Loucy (cell line): ENCODE data around the gene BHMT.

Experiments used
- H2AFZ ChIP-seq: fragments of 200-600 bp; sonication (generic); 2 replicates; pipeline ENCODE4 v1.6.0; 2016; ENCODE audit warnings: antibody characterized with exemption, mild to moderate bottlenecking, low read length, moderate library complexity
- H3F3A ChIP-seq: fragments of 200-600 bp; 2 replicates; pipeline ENCODE4 v1.6.0; 2016; ENCODE audit warnings: antibody characterized with exemption, low read depth, mild to moderate bottlenecking
- H3K27me3 ChIP-seq: fragments of 200-600 bp; sonication (generic); 2 replicates; pipeline ENCODE4 v1.6.1; 2014; ENCODE audit warnings: low read length, mild to moderate bottlenecking; ENCODE audit not compliant: insufficient read depth, poor library complexity, severe bottlenecking
- H3K36me3 ChIP-seq: fragments of 200-600 bp; sonication (generic); 2 replicates; pipeline ENCODE4 v1.6.1; 2016; ENCODE audit warnings: low read length; ENCODE audit not compliant: insufficient read depth
- H3K4me1 ChIP-seq: fragments of 200-600 bp; sonication (generic); 2 replicates; pipeline ENCODE4 v1.5.1; 2014; ENCODE audit warnings: low read length, mild to moderate bottlenecking; ENCODE audit not compliant: insufficient read depth, poor library complexity, severe bottlenecking
- H3K4me2 ChIP-seq: fragments of 200-600 bp; sonication (generic); 2 replicates; pipeline ENCODE4 v1.6.0; 2014; ENCODE audit warnings: antibody characterized with exemption, low read length, low read depth, mild to moderate bottlenecking; ENCODE audit not compliant: poor library complexity, severe bottlenecking
- H3K4me3 ChIP-seq: fragments of 200-600 bp; sonication (generic); 2 replicates; pipeline ENCODE4 v1.5.1; 2014; ENCODE audit warnings: low read length, mild to moderate bottlenecking, mixed read lengths; ENCODE audit not compliant: poor library complexity, severe bottlenecking
- H3K79me2 ChIP-seq: fragments of 200-600 bp; sonication (generic); 2 replicates; pipeline ENCODE4 v1.6.1; 2014; ENCODE audit warnings: low read length; ENCODE audit not compliant: insufficient read depth
- H3K9ac ChIP-seq: fragments of 200-600 bp; sonication (generic); 2 replicates; pipeline ENCODE4 v1.6.0; 2014; ENCODE audit warnings: mild to moderate bottlenecking, low read depth, low read length, moderate library complexity; ENCODE audit not compliant: poor library complexity, severe bottlenecking
- H3K9me2 ChIP-seq: fragments of 200-600 bp; sonication (generic); replicated peaks from 2 replicates; pipeline ENCODE4 v1.6.1; 2016; ENCODE audit warnings: low read depth, low read length, mixed read lengths
- H3K9me3 ChIP-seq: fragments of 200-600 bp; sonication (generic); 2 replicates; pipeline ENCODE4 v1.6.1; 2014; ENCODE audit warnings: mild to moderate bottlenecking, antibody characterized with exemption, low read length, low read depth; ENCODE audit not compliant: insufficient read depth
- H4K20me1 ChIP-seq: fragments of 200-600 bp; sonication (generic); 2 replicates; pipeline ENCODE4 v1.6.0; 2014; ENCODE audit warnings: antibody characterized with exemption, low read length, mild to moderate bottlenecking; ENCODE audit not compliant: insufficient read depth, poor library complexity, severe bottlenecking
- CTCF ChIP-seq: fragments of 200-600 bp; sonication (generic); conservative IDR thresholded peaks from 2 replicates; pipeline ENCODE4 v1.5.1; 2014; ENCODE audit warnings: mild to moderate bottlenecking, antibody characterized with exemption, low read length
- EZH2phosphoT487 ChIP-seq: fragments of 200-600 bp; IDR thresholded peaks from 2 replicates; pipeline ENCODE4 v1.6.1; 2018; ENCODE audit warnings: antibody characterized with exemption, mild to moderate bottlenecking, moderate library complexity, borderline replicate concordance

BHMT gene

GRCh38 chr5:79168031-79168430 is 56.4 kb downstream of the BHMT start:
- Histone ChIP-seq H3F3A (no peaks in the 10 kb centered on the region), H3K9me3 (no peaks in the 10 kb centered on the region), H3K9ac (no peak overlapping the region), H3K79me2 (no peaks in the 10 kb centered on the region), H4K20me1 (no peaks in the 10 kb centered on the region), H3K9me2 (no peaks in the 10 kb centered on the region), H3K4me3 (no peak overlapping the region), H3K36me3 (no peaks in the 10 kb centered on the region), H3K4me2 (no peak overlapping the region), H3K4me1 (no peaks in the 10 kb centered on the region), H3K27me3 (no peaks in the 10 kb centered on the region), H2AFZ (no peak overlapping the region)
- TF ChIP-seq CTCF, result no peak
- no peak for TF ChIP-seq EZH2phosphoT487

- TF ChIP-seq CTCF (no peak), EZH2phosphoT487 (no peak)
- Histone ChIP-seq H3K79me2 (no peaks in the 10 kb centered on the region), H2AFZ (no peak overlapping the region), H3F3A (no peaks in the 10 kb centered on the region), H3K9me3 (no peaks in the 10 kb centered on the region), H3K36me3 (no peaks in the 10 kb centered on the region), H3K9ac (no peak overlapping the region), H3K4me3 (no peak overlapping the region), H3K4me2 (no peak overlapping the region), H3K9me2 (no peaks in the 10 kb centered on the region), H4K20me1 (no peaks in the 10 kb centered on the region), H3K4me1 (no peaks in the 10 kb centered on the region), H3K27me3 (no peaks in the 10 kb centered on the region)
These were observed 59.1 kb downstream of the BHMT start for GRCh38 chr5:79170661-79171060.

GRCh38 chr5:79171635-79172245 is 60.1 kb downstream of the BHMT start:
- Histone ChIP-seq H3K27me3 (no peaks in the 10 kb centered on the region), H3F3A (no peaks in the 10 kb centered on the region), H4K20me1 (no peaks in the 10 kb centered on the region), H2AFZ (no peak overlapping the region), H3K9ac (no peak overlapping the region), H3K4me2 (no peak overlapping the region), H3K79me2 (no peaks in the 10 kb centered on the region), H3K9me2 (no peaks in the 10 kb centered on the region), H3K4me3 (no peak overlapping the region), H3K9me3 (no peaks in the 10 kb centered on the region), H3K36me3 (no peaks in the 10 kb centered on the region), H3K4me1 (no peaks in the 10 kb centered on the region)
- TF ChIP-seq CTCF (no peak), EZH2phosphoT487 (no peak)
